Measurements from ENCODE around the gene HAPLN1.
A peak's percentile ranks its signal among the peaks of the same experiment; 100 is the strongest.

The HAPLN1 gene

GRCh38 chr5:83595217-83595616 lies 125.4 kb downstream of the HAPLN1 start:
- DNase-seq (ENCODE audit: low read depth): peak; percentile 5
- peak; percentile 29 for TF ChIP-seq CTCF (conservative IDR thresholded peaks at IDR 0.05; ENCODE audit: control insufficient read depth, insufficient read depth, low read depth, low read length)

DNA sequence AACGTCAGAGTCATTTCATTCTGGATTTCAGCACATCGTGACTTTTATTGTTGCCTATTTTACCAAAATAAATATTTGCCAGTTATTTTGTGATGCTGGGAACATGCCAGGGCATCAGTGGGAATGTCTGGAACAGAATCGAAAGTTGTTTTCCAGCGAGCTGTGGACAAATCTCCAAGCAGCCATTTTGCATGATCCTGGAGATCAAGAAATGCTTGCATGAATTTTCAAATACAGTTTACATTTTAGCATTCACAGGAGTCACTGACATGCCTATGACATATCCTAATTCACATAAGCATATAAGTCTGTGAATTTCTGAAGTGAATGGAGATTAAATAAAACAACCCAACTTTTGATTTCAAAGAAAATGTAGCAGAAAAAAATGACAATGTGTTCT lies 129.7 kb downstream of the HAPLN1 start:
- no peak for DNase-seq (ENCODE audit: low read depth)
- no peak for TF ChIP-seq CTCF (conservative IDR thresholded peaks at IDR 0.05; ENCODE audit: control insufficient read depth, insufficient read depth, low read depth, low read length)
- H3K4me3 ChIP-seq (ENCODE audit: control insufficient read depth, low read depth, low read length): no peak overlapping the region

More at GRCh38 chr5:83595217-83595616, 125.4 kb downstream of the HAPLN1 start:
- no peak overlapping the region for H3K4me3 ChIP-seq (ENCODE audit: control insufficient read depth, low read depth, low read length)

GRCh38 chr5:83589786-83590185 lies 130.9 kb downstream of the HAPLN1 start:
- TF ChIP-seq CTCF (conservative IDR thresholded peaks at IDR 0.05; ENCODE audit: control insufficient read depth, insufficient read depth, low read depth, low read length): no peak
- DNase-seq (ENCODE audit: low read depth): no peak

More at GRCh38 chr5:83589786-83590185, 130.9 kb downstream of the HAPLN1 start:
- H3K4me3 ChIP-seq (ENCODE audit: control insufficient read depth, low read depth, low read length): no peak overlapping the region
